ENCODE data around the gene HIGD1B.

The HIGD1B gene

DNA sequence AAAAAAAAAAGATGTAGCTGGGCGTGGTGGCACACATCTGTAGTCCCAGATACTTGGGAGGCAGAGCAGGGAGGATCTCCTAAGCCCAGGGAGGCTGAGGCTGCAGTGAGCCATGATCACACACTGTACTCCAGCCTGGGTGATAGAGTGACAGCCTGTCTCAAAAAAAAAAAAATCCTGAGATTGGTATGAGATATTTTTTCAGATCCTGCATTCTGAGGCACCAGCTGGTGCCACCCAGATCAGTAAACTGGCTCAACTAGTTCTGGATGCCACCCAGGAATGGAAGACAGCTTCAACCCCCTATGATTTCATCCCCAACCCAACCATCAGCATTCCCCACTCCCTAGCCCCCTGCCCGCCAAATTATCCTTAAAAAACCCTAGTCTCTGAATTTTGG, 10.5 kb upstream of the HIGD1B start:
- Histone ChIP-seq H3K36me3 (no peaks in the 10 kb centered on the region), H3K9ac (no peak overlapping the region), H4K20me1 (no peaks in the 10 kb centered on the region), H3K4me1 (peaks cover 45% of the 10 kb centered on the region), H3K4me2 (no peak overlapping the region), H3K9me3 (no peaks in the 10 kb centered on the region), H3K27me3 (no peaks in the 10 kb centered on the region), H3K27ac (no peak overlapping the region), H3K4me3 (no peak overlapping the region)
- no peak for TF ChIP-seq Cebpa-rat (IDR thresholded peaks at IDR 0.05)

DNA sequence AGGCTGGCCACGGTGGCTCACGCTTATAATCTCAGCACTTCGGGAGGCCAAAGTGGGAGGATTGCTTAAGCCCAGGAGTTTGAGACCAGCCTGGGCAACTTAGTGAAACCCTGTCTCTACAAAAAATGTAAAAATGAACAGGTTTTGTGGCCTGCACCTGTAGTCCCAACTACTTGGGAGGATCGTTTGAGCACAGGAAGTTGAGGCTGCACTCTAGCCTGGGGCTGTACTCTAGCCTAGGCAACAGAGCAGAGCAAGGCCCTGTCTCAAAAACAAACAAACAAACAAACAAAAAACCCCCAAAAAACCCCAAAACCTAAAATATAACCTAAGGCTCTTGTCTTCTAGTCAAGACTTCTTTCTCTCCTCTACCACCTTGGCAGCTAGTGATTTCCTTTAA, 7.4 kb upstream of the HIGD1B start:
- Histone ChIP-seq H3K4me2 (peak overlapping the region; percentile 87), H3K36me3 (no peaks in the 10 kb centered on the region), H3K4me1 (peaks cover 76% of the 10 kb centered on the region), H3K9me3 (no peaks in the 10 kb centered on the region), H3K4me3 (no peak overlapping the region), H3K27me3 (no peaks in the 10 kb centered on the region), H3K27ac (peak overlapping the region; percentile 67), H4K20me1 (no peaks in the 10 kb centered on the region), H3K9ac (peak overlapping the region; percentile 27; the same call in 1 of the 2 replicates)
- no peak for TF ChIP-seq Cebpa-rat (IDR thresholded peaks at IDR 0.05)

DNA sequence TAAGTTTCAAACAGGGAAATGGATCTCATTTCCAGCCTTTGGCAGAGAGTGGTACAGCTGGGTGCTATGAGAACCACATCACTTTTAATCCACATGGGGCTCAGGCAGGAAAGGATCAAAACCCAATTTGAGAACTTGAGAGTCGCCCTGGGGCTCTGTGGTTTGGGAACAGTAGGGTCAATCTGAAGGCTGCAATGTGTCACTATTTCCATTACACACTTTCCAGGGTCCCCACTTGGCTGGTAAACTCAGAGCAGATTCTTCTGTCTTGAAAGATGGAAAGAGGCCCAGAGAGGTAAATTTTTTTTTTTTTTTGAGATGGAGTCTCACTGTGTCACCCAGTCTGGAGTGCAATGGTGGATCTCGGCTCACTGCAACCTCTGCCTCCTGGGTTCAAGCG, 6.7 kb upstream of the HIGD1B start:
- Histone ChIP-seq H3K4me2 (peak overlapping the region; percentile 87), H3K4me1 (peaks cover 83% of the 10 kb centered on the region), H4K20me1 (no peaks in the 10 kb centered on the region), H3K9me3 (no peaks in the 10 kb centered on the region), H3K27ac (peak overlapping the region; percentile 67), H3K9ac (peak overlapping the region; percentile 27; the same call in 1 of the 2 replicates), H3K36me3 (no peaks in the 10 kb centered on the region), H3K27me3 (no peaks in the 10 kb centered on the region), H3K4me3 (0 out of 2 replicates have a peak overlapping the region, but pooled peaks have one; percentile 11)
- TF ChIP-seq Cebpa-rat (IDR thresholded peaks at IDR 0.05), result no peak

DNA sequence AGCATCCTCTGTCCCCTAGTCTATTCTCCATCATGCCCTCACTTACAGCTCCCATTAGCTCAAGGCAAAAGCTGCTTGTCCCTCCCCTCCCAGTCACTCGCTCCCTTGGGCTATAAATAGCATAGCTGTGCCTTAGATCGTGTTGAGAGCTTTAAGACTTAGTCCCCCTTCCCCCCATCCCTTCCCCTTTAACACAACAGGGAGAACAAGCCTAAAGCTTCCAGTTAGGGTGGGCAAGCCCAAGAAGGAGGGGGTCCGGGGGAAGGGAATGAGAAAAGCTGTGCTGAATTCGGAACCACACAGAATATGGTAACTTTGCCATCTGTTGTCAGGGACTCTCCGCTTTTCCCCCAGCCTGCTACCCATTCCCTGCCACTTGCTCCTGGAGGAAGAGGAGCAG, 4.9 kb upstream of the HIGD1B start:
- TF ChIP-seq Cebpa-rat (IDR thresholded peaks at IDR 0.05), result no peak
- peaks cover 3% of the 10 kb centered on the region; the same call in 1 of the 2 replicates for H3K36me3 ChIP-seq
- no peak overlapping the region; the same call in 1 of the 2 replicates for H3K9ac ChIP-seq
- peak overlapping the region; percentile 67 for H3K27ac ChIP-seq
- no peaks in the 10 kb centered on the region for H4K20me1 ChIP-seq
- no peak overlapping the region for H3K4me3 ChIP-seq
- H3K9me3 ChIP-seq, result no peaks in the 10 kb centered on the region
- no peaks in the 10 kb centered on the region for H3K27me3 ChIP-seq
- peak overlapping the region; percentile 87 for H3K4me2 ChIP-seq
- peaks cover 99% of the 10 kb centered on the region for H3K4me1 ChIP-seq

DNA sequence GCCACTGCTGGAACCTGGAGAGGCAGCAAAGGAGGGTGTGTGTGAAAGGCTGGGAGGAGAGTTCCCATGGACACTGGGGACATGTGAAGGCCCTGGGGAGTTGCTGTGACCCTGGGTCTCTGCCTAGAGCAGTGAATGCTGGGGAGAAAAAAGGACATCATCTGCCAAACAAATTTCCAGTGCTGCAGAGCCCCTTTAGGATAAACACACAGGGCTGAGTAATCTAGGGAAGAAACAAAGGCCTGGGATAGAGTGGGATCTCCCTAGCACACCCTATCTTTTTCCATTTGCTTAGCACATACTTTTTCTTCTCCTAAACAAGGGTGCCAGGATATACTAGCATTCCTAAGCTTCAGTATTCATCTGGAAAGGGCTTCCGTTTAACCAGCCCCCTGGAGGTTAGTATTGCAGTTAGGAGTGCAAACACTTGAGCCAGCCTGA, 3.3 kb upstream of the HIGD1B start:
- Histone ChIP-seq H3K4me1 (peaks cover 99% of the 10 kb centered on the region), H3K27me3 (no peaks in the 10 kb centered on the region), H3K36me3 (peaks cover 10% of the 10 kb centered on the region; the same call in 1 of the 2 replicates), H3K9ac (peak overlapping the region; percentile 55; the same call in 1 of the 2 replicates), H3K27ac (peak overlapping the region; percentile 67), H3K4me3 (no peak overlapping the region), H4K20me1 (no peaks in the 10 kb centered on the region), H3K4me2 (peak overlapping the region; percentile 87), H3K9me3 (no peaks in the 10 kb centered on the region)
- TF ChIP-seq Cebpa-rat (IDR thresholded peaks at IDR 0.05), result no peak

DNA sequence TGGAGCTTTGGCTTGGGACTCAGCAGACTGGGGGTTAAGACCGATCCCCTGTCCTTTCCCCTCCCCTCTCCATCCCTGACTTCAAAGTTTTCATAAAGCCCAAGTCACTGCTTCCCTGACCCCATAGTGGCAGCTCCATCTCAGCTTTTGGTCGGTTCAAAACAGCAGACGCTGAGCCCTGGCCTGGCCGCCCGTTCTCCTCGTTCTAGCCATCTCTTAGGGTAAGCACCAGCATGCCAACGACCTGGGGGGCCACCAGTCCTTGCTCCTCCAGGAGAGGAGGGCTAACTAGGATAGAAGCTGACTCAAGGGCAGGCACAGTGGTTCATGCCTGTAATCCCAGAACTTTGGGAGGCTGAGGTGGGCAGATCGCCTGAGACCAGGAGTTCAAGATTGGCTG, 1.5 kb upstream of the HIGD1B start:
- Histone ChIP-seq H3K4me1 (peaks cover 99% of the 10 kb centered on the region), H3K9ac (no peak overlapping the region), H3K4me2 (no peak overlapping the region), H4K20me1 (no peaks in the 10 kb centered on the region), H3K4me3 (no peak overlapping the region), H3K27me3 (no peaks in the 10 kb centered on the region), H3K36me3 (peaks cover 15% of the 10 kb centered on the region), H3K9me3 (no peaks in the 10 kb centered on the region), H3K27ac (0 out of 2 replicates have a peak overlapping the region, but pooled peaks have one; percentile 46)
- no peak for TF ChIP-seq Cebpa-rat (IDR thresholded peaks at IDR 0.05)

DNA sequence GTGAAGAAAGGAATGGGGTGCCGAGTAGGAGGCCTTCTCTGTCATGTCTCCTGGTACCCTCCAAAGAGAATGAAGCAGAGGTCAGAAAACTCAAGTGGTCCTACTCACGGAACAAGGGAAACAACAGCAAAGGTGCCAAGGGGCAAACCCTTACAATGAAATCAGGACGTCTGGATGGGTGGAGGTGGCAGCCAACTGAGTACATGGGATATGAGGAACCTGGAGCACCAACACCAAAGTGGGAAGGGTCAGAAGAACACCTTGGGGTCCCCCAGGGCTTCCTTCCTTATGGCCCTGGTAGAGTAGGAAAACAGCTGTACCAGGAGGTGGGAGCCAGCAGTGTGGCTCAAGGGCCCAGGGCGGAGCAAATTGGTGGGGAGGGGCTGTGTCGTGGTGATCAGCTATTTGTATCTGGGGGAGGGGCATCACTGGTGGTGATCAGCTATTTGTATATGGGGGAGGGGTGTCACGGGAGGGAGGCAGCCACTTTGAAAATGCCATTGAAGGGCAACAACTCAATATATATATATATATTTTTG, 643 bp downstream of the HIGD1B start:
- no peak overlapping the region for H3K9ac ChIP-seq
- no peaks in the 10 kb centered on the region for H3K9me3 ChIP-seq
- no peaks in the 10 kb centered on the region for H4K20me1 ChIP-seq
- H3K27ac ChIP-seq, result peak overlapping the region; percentile 86
- peaks cover 99% of the 10 kb centered on the region for H3K4me1 ChIP-seq
- H3K27me3 ChIP-seq, result no peaks in the 10 kb centered on the region
- no peak overlapping the region for H3K4me3 ChIP-seq
- TF ChIP-seq Cebpa-rat (IDR thresholded peaks at IDR 0.05), result no peak
- H3K4me2 ChIP-seq, result peak overlapping the region; percentile 92
- peaks cover 36% of the 10 kb centered on the region for H3K36me3 ChIP-seq

DNA sequence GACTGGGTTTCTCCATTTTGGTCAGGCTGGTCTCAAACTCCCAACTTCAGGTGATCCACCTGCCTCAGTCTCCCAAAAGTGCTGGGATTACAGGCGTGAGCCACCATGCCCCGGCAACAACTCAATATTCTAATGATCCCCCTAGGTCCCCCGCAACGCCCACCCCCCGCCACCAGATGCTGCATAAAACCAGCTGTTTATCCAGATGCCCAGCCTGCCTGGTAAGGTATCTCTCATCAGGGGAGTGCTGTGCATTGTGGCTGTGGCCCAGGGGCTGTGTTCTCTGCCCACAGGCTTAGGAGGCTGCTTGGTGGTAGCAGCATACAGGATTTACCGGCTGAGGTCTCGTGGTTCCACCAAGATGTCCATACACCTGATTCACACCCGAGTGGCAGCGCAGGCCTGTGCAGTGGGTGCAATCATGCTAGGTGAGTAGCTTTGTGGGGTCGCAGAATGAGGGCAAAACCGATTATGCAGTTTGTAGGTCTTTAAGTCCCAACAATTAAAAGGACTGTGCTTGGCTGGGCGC, 1.3 kb downstream of the HIGD1B start:
- H3K4me3 ChIP-seq, result peak overlapping the region; percentile 52
- H3K9me3 ChIP-seq, result no peaks in the 10 kb centered on the region
- peak overlapping the region; percentile 68 for H3K9ac ChIP-seq
- peak overlapping the region; percentile 92 for H3K4me2 ChIP-seq
- H3K36me3 ChIP-seq, result peaks cover 43% of the 10 kb centered on the region
- peaks cover 99% of the 10 kb centered on the region for H3K4me1 ChIP-seq
- H3K27ac ChIP-seq, result peak overlapping the region; percentile 86
- TF ChIP-seq Cebpa-rat (IDR thresholded peaks at IDR 0.05), result no peak
- no peaks in the 10 kb centered on the region for H4K20me1 ChIP-seq
- no peaks in the 10 kb centered on the region for H3K27me3 ChIP-seq

DNA sequence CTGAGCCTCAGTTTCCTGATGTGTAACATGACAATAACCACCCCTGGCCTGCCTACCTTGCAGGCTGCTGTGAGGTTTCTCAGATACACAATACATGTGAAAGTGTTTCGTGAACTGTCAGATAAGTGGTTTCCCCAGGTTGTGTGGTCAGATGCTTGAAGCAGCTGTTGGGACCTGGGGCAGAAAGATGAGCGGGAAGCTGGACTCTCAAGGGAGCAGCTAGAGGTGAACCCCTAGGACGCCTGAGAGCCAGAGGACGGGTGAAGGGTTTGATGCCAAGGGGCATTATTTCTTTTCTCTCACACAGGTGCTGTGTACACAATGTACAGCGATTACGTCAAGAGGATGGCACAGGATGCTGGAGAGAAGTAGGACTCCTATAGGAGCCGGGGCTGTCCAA, 2.3 kb downstream of the HIGD1B start:
- Histone ChIP-seq H4K20me1 (no peaks in the 10 kb centered on the region), H3K4me3 (peak overlapping the region; percentile 52), H3K36me3 (peaks cover 53% of the 10 kb centered on the region), H3K27me3 (no peaks in the 10 kb centered on the region), H3K27ac (peak overlapping the region; percentile 86), H3K4me2 (peak overlapping the region; percentile 92), H3K9ac (peak overlapping the region; percentile 68), H3K9me3 (no peaks in the 10 kb centered on the region), H3K4me1 (peaks cover 99% of the 10 kb centered on the region)
- TF ChIP-seq Cebpa-rat (IDR thresholded peaks at IDR 0.05), result no peak

DNA sequence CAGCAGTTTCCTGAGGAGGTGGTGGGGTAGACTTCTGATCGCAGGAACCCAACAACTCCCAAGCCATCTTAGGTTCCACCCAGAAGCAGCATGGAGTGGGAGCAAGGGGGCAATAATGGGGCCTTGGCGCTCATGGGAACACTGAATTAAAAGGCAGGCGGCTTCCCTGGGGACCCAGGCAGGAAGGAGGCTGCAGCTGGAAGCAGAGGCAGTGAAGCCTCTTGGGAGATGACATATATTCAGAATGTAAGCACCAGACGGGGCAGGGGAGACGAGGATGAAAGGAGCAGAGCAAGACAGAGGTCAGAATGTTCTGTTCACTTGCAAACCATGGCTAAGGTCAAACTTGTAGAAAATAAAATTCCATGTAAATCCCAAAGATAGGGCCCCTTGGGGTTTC, 2.9 kb downstream of the HIGD1B start:
- Histone ChIP-seq H3K27me3 (no peaks in the 10 kb centered on the region), H3K4me2 (peak overlapping the region; percentile 92), H3K9ac (peak overlapping the region; percentile 68), H3K9me3 (no peaks in the 10 kb centered on the region), H3K4me3 (peak overlapping the region; percentile 52), H4K20me1 (no peaks in the 10 kb centered on the region), H3K4me1 (peaks cover 99% of the 10 kb centered on the region), H3K36me3 (peaks cover 58% of the 10 kb centered on the region), H3K27ac (peak overlapping the region; percentile 86)
- no peak for TF ChIP-seq Cebpa-rat (IDR thresholded peaks at IDR 0.05)
